ENCODE data around the gene LRMDA.

LRMDA gene

GRCh38 chr10:75764974-75765788 lies 333.8 kb downstream of the LRMDA start:
- peak; percentile 36; the same call in 1 of the 2 replicates for TF ChIP-seq FEZF1 (tag by site-specific recombination; IDR thresholded peaks at IDR 0.05)
- TF ChIP-seq ZNF202 (tag by site-specific recombination; IDR thresholded peaks at IDR 0.05; ENCODE audit: borderline replicate concordance): no peak
- TF ChIP-seq ZNF214 (tag by site-specific recombination; IDR thresholded peaks at IDR 0.05; ENCODE audit: borderline replicate concordance): no peak
- H3K36me3 ChIP-seq (ENCODE audit: control insufficient read depth in 2 of 2, insufficient read depth in 1 of 2, low read length in 2 of 2): no peaks in the 10 kb centered on the region
- H3K4me1 ChIP-seq (ENCODE audit: control insufficient read depth, insufficient read depth, low read length): peaks cover 28% of the 10 kb centered on the region
- H3K27ac ChIP-seq (ENCODE audit: extremely low read depth, low read depth, low read length): no peak overlapping the region
- CTCF ChIA-PET: no interaction called here
- no peak overlapping the region for H3K4me3 ChIP-seq (ENCODE audit: low read depth, low read length)
- H3K9me3 ChIP-seq (ENCODE audit: control insufficient read depth, insufficient read depth, low read depth, low read length): no peaks in the 10 kb centered on the region
- POLR2A ChIA-PET: interaction anchor here (0.7 to 2.7 kb wide), 2 partner anchors 364 to 1221 kb away, joined by 4 to 13 read pairs; partner anchors contain the start of gene ZNF503

DNA sequence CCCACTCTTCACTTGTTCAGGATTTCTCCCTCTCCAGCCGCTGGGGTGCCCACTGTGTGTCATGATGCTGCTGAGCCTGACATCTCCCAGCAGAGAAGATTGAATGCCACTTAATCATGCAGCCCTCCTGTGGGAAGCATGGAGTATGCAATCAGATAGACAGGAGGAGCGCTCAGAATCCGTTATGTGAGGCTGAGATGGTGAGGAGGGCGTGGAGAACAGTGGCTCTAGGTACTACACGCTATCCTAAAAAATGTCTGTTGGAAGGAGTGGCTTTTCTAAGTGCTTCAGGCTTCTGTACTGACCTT lies 334.3 kb downstream of the LRMDA start:
- no peaks in the 10 kb centered on the region for H3K36me3 ChIP-seq (ENCODE audit: control insufficient read depth in 2 of 2, insufficient read depth in 1 of 2, low read length in 2 of 2)
- POLR2A ChIA-PET: interaction anchor here (2.7 kb wide), 1 partner anchor 364 kb away, joined by 13 read pairs; the partner anchor contains the start of gene ZNF503
- no peak overlapping the region for H3K27ac ChIP-seq (ENCODE audit: extremely low read depth, low read depth, low read length)
- no peak overlapping the region for H3K4me3 ChIP-seq (ENCODE audit: low read depth, low read length)
- H3K9me3 ChIP-seq (ENCODE audit: control insufficient read depth, insufficient read depth, low read depth, low read length): no peaks in the 10 kb centered on the region
- CTCF ChIA-PET: no interaction called here
- peaks cover 28% of the 10 kb centered on the region for H3K4me1 ChIP-seq (ENCODE audit: control insufficient read depth, insufficient read depth, low read length)
- TF ChIP-seq RBAK (tag by site-specific recombination; IDR thresholded peaks at IDR 0.05): no peak
- no peak for TF ChIP-seq ZNF664 (tag by site-specific recombination; IDR thresholded peaks at IDR 0.05)
- TF ChIP-seq MYNN (tag by site-specific recombination; IDR thresholded peaks at IDR 0.05; ENCODE audit: borderline replicate concordance): no peak
- TF ChIP-seq, protein P1, sequence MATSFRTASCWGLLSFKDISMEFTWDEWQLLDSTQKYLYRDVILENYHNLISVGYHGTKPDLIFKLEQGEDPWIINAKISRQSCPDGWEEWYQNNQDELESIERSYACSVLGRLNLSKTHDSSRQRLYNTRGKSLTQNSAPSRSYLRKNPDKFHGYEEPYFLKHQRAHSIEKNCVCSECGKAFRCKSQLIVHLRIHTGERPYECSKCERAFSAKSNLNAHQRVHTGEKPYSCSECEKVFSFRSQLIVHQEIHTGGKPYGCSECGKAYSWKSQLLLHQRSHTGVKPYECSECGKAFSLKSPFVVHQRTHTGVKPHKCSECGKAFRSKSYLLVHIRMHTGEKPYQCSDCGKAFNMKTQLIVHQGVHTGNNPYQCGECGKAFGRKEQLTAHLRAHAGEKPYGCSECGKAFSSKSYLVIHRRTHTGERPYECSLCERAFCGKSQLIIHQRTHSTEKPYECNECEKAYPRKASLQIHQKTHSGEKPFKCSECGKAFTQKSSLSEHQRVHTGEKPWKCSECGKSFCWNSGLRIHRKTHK (tag by site-specific recombination; IDR thresholded peaks at IDR 0.05): no peak
- TF ChIP-seq PATZ1 (tag by site-specific recombination; IDR thresholded peaks at IDR 0.05): no peak
- TF ChIP-seq ZNF596 (tag by site-specific recombination; IDR thresholded peaks at IDR 0.05): no peak
- TF ChIP-seq, protein P2, sequence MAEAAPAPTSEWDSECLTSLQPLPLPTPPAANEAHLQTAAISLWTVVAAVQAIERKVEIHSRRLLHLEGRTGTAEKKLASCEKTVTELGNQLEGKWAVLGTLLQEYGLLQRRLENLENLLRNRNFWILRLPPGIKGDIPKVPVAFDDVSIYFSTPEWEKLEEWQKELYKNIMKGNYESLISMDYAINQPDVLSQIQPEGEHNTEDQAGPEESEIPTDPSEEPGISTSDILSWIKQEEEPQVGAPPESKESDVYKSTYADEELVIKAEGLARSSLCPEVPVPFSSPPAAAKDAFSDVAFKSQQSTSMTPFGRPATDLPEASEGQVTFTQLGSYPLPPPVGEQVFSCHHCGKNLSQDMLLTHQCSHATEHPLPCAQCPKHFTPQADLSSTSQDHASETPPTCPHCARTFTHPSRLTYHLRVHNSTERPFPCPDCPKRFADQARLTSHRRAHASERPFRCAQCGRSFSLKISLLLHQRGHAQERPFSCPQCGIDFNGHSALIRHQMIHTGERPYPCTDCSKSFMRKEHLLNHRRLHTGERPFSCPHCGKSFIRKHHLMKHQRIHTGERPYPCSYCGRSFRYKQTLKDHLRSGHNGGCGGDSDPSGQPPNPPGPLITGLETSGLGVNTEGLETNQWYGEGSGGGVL (tag by site-specific recombination; IDR thresholded peaks at IDR 0.05): peak; percentile 27; the same call in 1 of the 2 replicates
- no peak for TF ChIP-seq ZNF138 (tag by site-specific recombination; IDR thresholded peaks at IDR 0.05; ENCODE audit: borderline replicate concordance)
- TF ChIP-seq ZBTB17 (tag by site-specific recombination; IDR thresholded peaks at IDR 0.05): no peak
- no peak for TF ChIP-seq ZNF518A (tag by site-specific recombination; conservative IDR thresholded peaks at IDR 0.05; ENCODE audit: low read depth)
- no peak for TF ChIP-seq GLIS1 (tag by site-specific recombination; IDR thresholded peaks at IDR 0.05)
- TF ChIP-seq, protein P3, sequence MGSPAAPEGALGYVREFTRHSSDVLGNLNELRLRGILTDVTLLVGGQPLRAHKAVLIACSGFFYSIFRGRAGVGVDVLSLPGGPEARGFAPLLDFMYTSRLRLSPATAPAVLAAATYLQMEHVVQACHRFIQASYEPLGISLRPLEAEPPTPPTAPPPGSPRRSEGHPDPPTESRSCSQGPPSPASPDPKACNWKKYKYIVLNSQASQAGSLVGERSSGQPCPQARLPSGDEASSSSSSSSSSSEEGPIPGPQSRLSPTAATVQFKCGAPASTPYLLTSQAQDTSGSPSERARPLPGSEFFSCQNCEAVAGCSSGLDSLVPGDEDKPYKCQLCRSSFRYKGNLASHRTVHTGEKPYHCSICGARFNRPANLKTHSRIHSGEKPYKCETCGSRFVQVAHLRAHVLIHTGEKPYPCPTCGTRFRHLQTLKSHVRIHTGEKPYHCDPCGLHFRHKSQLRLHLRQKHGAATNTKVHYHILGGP (tag by site-specific recombination; IDR thresholded peaks at IDR 0.05): no peak
- TF ChIP-seq ZNF239 (tag by site-specific recombination; IDR thresholded peaks at IDR 0.05): no peak
- TF ChIP-seq, protein P4, sequence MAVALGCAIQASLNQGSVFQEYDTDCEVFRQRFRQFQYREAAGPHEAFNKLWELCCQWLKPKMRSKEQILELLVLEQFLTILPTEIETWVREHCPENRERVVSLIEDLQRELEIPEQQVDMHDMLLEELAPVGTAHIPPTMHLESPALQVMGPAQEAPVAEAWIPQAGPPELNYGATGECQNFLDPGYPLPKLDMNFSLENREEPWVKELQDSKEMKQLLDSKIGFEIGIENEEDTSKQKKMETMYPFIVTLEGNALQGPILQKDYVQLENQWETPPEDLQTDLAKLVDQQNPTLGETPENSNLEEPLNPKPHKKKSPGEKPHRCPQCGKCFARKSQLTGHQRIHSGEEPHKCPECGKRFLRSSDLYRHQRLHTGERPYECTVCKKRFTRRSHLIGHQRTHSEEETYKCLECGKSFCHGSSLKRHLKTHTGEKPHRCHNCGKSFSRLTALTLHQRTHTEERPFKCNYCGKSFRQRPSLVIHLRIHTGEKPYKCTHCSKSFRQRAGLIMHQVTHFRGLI (tag by site-specific recombination; IDR thresholded peaks at IDR 0.05): no peak
- no peak for TF ChIP-seq ZNF548 (tag by site-specific recombination; IDR thresholded peaks at IDR 0.05)
